LHCN-M2 (cell line): ENCODE results near the gene CTNND2. TPM values are rescaled to one million over a fixed set of nuclear protein-coding genes. Genes with fewer than 3 reads are reported as not detected.
A peak's percentile ranks its signal among the peaks of the same experiment; 100 is the strongest.

ENCODE experiments used
- DNase-seq: peaks from one replicate; pipeline ENCODE4 v3.0.0-alpha.2; 2012; ENCODE audit warnings: low read depth
- total RNA-seq: library from RNA; depleted of rRNA; stranded (reverse); fragments of >200 nt; gene quantifications from 2 replicates; pipeline ENCODE4 v1.2.3, GENCODE V29; 2014

Gene CTNND2
- total RNA-seq, 1 experiment from 2014 or later: not detected

DNA sequence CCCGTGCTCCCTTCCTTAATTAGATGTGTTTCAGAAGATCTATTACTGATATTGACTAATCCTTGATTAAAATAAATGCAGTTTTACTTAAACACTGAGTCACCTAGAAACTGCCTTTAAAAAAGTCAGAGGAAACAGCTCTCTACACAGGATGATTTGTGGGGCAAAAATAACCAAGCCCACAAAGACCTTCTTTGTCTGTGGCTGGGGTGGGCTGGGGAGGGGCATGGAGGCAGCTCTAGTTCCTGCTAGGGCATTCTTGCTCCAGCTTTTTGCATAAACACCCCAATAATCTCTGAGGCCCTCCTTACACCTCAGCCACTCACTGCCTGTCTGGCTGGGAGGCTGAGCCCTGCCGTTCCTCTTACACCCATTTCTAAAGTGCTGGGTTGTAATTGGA lies 915.6 kb downstream of the CTNND2 start:
- no peak for DNase-seq

DNA sequence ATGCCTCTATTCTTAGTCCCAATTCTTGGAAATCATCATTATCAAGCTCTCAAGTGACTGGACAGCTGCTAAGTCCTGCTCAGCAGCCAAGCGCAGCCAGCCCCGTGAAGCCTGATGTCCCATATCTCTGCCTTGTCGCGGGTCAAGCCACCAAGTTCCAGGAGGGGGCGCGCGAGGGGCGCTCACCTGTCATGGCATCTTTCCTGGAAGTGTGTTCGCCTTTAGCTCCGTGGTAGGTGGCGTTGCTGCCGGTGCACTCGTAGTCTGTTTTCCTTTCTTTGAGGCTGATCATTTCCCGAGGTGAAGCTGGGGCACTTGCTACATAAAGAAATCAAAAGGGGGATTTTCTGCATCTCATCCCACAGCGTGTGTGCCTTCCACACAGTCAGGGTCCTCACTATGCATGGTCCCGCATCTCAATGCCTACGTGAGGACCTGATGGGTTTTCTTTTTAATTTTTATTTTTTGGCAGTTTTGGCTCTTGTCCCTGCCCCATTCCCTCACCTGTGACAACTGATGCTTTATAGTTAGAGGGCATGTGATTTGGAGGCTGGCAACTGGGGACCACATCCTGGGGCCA lies 916.2 kb downstream of the CTNND2 start:
- DNase-seq: peak; percentile 18

DNA sequence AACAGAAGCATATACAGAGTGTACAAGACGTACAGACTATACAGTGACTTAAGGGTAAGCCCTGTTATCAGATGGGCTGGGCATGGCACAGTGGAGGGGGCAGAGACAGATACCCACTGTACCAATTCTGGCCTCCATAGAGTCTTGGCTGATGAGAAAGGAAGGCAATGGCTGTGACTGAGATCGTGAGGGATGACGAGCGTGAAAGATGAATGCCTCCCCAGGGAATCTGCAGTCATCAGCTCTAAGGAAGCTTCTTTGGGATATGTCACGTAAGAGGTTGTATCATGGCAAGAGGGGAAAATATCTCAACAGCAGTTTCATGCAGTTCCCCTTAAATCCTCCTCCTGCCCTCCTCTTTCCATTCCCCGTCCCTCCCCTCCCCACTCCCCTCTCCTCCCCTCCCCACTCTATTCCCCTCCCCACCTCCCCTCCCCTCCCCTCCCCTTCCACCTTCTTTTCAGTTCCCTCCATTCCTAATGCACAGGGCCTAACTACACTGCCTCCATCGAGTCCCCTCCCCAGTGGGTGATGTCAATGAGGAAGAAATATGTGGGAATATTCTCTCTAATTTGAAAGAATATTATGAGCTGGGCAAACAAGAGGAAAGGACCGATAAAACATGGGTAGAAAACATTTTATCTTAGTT lies 916.8 kb downstream of the CTNND2 start:
- DNase-seq: no peak

DNA sequence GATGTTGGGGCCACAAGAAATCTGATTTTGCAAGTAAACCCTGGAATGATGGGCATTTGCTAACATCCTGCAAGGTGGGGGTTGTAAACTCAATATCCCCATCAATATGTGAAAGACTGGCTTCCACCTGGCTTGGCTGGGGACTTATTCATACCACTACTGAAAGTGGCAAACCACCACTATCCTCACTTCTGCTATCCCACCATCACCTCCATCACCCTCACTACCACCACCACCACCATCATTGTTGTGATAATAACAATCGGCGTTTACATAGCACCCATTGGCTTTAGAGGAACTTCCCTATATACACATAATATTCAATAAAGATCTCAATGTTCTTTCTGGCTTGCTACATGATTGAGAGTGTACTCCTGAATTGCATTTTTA lies 918.5 kb downstream of the CTNND2 start:
- no peak for DNase-seq

DNA sequence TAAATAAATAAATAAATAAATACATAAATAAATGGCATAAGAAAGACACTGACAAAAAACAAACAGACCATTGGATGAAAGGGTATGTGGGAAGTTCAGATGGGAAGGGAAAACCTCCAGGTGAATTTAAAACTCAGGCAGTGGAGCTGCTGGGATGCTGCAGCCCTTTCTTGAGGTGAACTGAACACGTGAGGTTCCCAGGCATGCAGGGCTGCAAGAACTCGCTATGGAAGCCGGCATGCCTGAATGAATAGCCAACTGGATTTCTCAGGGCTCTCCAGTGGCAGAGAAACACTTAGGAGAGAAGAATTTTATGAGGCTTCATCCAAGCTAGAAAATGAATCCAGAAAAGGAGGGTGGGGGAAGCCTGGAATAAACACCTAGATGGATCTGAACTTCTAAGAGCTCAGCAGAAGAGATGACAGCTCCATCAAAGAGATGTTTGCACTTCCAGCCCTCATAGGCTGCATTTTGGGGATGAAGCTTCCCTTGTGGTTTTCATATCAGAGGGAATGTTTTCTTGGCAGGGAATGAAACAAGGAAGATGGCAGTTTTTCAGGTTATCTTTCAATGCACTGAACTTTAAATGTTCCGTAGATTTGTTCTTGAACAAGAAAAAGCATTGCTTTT lies 919.0 kb downstream of the CTNND2 start:
- no peak for DNase-seq

DNA sequence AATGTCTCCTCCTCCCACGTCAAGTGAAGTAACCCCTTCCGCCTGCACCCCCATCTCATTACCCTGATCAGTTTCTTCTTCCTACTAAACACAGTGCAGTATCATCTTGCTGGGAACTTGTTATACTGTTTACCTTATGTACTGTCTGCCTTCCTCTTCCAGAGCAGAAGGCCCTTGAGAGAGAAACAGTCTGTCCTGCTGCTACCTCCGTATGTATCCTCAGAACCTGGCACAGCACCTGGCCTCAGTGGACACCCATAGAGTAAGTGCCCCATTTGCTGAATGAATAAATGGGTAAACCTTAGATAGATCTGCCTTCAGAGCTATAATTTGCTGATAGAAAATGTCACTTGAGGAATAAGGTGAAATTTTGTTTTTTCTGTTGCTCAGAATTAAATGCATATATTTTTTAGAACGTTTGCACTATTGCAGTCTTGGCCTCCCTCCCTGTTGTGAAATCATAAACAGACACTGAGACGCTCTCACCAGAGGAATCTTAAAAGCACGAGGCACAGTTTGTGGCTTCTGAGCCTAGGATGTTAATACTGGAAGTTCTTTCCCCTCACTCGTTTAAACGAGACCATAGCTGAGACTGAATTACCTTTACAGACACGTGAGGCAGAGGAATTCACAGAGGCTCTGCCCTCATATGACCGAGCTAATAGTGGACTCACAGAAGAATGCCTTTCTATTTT lies 920.1 kb downstream of the CTNND2 start:
- no peak for DNase-seq

DNA sequence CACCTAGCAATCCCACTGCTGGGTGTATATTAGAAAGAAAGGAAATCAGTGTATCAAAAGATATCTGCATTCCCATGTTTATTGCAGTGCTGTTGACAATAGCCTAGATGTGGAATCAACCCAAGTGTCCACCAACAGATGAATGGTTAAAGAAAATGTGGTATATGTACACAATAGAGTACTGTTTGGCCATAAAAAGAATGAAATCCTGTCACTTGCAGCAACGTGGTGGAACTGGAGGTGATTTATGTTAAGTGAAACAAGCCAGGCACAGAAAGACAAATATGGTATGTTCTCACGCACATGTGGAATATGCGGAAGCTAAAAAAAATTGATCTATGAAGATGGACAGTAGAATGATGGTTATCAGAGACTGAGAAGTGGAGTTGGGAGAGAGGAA lies 921.6 kb downstream of the CTNND2 start:
- no peak for DNase-seq

DNA sequence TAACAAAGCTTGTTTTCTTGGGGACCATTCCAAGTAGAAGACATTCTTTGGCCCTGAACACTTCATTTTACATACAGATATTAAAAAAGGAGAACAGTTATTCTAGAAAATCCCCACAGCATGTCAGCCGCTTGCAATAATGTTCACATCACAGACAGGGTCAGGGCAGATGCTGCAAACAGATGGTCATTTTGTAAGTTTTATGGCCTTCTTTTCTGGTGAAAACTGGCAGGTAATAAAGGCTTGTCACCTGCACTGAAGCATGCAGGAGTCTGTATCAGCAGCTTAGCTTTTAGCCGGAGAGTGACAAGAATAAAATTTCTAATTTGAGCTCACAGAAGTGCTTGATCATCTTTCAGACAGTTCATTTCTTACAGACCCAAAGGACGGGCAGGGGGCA lies 922.3 kb downstream of the CTNND2 start:
- no peak for DNase-seq

DNA sequence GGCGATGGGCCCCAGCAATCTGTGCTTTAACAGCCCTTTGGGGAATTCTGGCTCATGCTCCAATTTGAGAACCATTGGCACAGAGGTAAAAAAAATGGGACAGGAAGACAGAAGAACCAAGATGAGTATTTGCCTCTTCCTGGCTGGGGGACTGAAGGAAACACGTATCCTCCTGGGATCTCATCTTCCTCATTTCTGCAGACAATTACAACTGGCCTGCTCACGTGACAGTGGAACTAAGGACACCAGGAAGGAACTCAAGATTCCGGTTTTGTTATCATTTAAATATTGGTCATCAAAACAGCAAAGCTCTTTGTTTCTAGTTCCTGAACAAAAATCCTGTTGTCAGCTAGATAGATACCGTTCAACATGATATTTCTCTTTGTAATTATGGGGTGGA lies 927.2 kb downstream of the CTNND2 start:
- DNase-seq: no peak

DNA sequence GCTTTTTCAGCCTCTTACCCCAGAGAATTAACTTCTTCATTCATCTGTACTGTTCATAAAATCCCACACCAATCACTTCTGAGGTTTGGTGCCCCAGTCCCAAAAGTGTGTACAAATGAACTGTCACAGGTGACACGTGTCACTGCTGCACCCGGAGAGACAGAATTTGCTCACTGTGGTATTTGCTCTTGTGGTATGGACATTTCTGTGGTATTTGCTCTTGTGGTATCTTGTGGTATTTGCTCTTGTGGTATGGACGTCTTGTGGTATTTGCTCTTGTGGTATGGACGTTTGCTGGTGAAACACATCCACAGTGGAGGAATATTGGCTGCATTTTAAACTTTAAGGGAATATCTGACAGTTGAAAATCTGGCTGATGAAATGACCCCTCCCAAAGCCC lies 928.3 kb downstream of the CTNND2 start:
- peak; percentile 6 for DNase-seq

DNA sequence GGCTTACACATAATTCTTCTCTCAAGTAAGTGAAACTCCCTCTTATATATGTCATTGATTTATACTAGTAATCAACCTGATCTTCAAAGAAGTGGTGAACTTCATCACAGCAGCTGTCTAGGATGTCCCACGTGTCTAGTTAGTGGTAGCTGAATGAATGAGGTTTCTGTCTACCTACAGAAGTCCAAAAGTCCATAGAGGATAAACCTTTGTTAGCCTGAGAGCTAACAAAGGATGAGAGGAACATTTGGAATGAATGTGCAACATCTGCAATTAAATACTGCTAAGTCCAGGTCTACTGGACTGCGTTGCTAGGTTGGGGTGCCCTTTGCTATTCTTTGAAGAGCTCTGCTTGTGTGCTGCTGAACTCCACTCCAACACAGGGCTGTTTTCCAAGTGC lies 929.4 kb downstream of the CTNND2 start:
- DNase-seq: no peak

DNA sequence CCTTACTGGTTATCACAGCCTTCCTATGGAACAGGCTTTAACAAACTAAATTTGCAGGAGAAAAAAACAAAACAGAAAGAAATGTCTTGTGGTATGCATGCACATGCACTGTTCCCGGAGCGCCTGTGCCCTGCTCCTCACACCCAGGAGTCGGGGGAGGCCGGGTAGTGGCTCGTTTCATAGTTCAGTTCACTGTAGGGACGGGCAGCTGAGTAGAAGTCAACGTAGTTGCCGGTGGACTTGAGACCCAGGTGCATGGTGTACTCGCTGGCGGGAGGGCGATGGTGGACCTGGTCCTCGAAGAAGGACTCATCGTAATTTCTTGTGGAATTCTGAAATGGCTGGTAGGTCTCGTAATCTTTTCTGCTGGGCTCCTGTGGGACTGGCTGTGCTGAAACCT lies 930.9 kb downstream of the CTNND2 start:
- no peak for DNase-seq

DNA sequence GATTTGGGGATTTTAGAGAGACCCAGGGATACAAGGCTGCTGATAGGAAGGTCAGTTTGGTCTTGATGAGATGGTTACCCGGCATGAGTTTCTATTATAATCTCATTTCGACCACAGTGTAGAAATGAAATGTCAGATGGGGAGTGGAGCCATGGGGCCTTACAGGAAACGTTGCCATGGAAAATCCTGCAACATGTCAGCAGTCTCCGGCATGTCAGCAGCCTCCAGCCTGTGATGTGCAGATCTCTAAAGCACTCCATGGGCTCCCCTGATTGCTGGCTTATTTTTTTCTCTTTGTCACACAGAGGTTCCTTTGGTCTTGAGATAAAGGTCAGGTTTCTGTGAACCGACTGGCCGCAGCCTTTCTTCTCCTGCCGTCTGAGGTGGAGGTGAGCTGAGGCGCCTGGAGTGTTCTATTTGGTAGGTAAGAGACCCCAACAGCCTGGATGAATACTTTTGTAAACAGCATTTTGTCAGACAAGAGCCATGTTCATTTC lies 934.5 kb downstream of the CTNND2 start:
- no peak for DNase-seq

DNA sequence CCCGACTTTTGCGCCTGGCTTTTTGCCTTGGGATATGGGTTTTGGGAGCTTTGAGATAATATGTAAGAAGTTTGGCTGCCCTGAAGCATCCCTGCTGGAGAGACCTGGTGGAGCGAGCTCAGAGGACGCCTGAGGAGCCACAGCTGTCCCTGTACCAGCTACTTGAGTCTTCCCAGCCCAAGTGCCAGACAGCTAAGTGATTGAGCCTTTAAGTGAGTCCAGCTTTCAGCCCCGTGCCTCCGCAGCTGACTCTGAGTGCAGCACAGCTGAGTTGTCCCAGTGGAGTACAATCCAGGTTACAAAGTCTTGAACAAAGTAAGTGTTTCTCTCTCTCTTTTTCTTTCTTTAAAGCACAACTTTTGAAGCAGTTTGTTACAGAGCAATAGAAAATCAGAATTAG lies 939.4 kb downstream of the CTNND2 start:
- DNase-seq: no peak

DNA sequence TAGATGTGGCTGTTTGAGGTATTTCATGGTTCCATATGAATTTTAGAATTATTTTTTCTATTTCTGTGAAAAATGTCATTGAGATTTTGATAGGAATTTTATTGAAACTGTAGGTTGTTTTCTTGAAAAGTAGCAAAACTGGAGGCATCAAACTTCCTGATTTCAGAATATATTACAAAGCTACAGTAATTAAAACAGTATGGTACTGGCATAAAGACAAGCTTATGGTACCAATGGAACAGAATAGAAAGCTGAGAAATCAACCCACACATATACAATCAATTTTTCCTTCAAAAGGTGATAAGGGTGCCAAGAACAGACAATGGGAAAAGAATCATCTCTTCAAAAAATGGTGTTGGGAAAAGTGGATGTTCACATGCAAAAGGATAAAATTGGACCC lies 945.5 kb downstream of the CTNND2 start:
- DNase-seq: no peak

DNA sequence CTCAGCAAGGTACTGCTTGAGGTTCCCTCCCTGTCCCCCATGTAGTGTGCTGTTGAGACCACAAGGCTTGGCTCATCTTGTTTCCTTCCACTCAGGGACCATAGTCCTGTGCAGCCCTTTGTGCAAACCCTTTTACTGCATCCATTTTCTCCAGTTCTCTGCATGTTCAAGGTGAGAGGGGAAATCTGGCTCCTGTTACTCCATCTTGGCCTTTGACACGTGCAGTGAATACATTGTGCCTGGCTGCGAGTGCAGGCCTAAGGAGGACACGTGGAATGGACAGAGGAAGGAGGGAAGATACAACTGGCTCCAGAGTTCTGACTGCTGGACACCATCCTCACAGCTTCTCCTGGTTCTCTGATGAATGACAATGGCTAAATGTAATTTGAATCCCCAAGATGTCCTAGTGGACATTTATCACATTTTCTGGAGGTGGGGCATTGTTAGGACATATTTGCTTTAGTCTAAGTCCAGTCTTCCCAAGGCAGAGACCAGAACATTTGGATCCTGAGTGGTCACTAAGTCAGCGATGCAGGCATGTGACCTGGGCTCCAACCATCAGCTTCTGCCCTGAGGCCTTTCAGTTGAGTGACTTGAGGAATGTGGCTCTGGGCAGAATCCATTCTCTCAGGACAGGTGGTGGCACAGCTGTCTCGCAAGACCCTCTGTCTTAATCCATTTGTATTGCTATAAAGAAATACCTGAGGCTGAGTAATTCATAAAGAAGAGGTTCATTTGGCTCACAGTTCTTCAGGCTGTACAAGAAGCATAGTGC lies 954.2 kb downstream of the CTNND2 start:
- DNase-seq: no peak

DNA sequence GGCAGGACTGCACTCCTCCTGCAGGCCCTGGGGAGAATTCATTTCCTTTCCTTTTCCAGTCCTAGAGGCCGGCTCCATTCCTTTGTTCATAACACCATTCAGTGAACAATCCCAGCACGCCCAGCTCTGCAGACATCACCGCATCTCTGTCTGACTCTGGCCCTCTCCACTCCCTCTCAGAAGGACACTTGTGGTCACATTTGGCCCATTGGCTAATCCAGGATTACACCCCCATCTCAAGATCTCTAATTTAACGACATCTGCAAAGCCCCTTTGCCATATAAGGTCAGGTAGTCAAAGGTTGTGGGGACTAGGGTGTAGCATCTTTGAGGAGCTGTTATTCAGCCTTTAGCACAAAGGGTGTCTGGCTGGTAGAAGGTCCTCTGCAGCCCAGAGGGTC lies 958.2 kb downstream of the CTNND2 start:
- no peak for DNase-seq

DNA sequence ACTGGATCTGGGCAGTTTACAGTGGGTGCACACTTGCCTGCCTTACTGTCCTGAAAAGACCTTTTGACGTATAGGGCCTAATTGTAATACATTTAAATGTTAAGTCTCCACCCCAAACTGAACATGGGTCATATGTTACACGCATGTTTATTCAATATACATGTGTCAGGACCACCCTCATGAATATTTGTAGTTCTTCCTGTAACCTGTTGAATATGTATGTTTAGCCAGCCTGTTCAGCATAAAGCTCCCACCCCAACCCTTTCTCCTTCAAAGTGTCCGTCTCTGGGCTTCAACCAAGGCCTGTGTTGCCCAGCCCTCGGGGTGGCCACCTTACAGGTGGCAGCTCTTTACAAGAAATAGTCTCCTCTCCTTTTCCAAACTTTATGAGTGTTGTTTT lies 962.3 kb downstream of the CTNND2 start:
- DNase-seq: no peak

DNA sequence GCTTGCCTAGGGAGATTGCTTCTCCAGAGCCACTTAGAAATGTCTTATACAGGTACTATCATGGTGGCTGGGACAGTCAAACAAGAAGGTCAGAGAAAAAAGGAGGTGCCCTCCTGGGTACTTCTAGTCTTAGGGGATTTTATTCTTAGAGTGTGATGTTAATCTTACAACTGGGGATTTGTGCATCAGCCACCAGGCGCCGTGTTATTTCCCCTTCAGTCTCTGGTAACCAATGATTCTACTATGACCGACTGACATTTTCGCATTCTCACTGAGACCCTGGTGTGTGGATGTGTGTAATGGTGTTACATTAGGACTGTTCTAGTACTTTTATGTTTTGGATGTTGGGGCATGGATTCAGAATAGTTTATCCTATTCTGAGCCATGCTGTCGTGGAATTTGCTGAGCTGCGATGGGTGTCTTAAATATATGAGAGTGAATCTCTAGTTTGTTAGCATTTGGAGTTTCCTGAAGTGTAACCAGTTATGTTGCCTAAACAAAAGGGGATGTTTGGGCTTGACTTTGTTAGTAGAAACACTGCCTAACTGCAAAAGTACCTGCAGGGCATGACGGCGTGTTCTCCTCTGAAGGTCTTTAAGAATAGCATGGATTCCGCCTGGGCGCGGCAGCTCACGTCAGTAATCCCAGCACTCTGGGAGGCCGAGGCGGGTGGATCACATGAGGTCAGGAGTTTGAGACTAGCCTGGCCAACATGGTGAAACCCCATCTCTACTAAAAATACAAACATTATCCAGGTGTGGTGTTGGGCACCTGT lies 968.0 kb downstream of the CTNND2 start:
- no peak for DNase-seq

DNA sequence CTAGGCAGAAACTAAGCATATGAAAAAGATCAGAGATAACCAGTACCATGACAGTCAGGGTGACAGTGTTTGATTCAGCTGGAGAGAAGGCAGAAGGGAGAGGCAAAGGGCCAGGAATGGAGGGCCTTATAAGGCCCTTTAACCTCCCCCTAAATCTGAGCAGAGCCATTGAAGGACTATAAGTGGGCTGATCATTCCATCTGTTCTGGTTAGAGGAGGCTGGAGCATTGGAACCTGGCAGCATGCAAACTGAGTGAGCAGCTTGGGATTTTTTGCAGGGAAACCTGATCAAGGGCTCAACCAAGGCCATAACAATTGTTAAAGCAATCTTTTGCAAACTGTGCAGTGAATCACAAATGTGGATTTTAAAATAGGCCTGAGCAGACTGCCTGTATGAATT lies 968.7 kb downstream of the CTNND2 start:
- DNase-seq: no peak

DNA sequence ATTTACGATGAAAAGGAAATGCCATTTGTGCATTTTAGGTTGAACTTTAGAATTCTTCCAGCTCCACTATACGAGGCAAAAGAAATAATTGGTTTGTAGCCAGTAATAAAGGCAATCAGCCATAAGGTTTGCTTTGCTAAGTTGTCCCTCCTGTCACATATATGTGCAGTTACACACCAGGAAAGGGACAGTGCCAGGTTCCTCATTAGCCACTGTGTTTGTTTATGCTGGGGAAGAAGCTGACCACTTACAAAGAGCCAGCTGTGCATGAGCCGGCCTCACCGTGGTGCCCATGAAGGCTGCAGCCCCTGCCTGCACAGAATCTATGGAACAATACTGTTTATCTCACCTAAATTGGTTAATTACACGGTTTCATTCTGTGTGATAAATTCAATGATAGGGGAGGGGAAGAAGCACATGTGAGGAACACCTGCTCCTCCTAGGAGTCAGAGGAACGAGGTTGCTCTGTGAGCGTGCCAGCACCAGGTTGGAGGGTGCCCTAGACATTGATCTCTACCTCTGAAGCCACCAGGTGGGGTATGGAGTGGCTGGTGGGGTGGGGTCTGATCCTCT lies 969.4 kb downstream of the CTNND2 start:
- DNase-seq: no peak
